ENCODE data around the gene TNS3.

GRCh38 chr7:47402941-47403866, 178.7 kb downstream of the TNS3 start:
- no peak for TF ChIP-seq CTCF (IDR thresholded peaks at IDR 0.05; ENCODE audit: insufficient read depth, low read length)
- no peak for TF ChIP-seq GABPA (IDR thresholded peaks at IDR 0.05; ENCODE audit: low read depth)
- no peak for TF ChIP-seq REST (IDR thresholded peaks at IDR 0.05; ENCODE audit: insufficient replicate concordance, low read depth)
- no peak for TF ChIP-seq POLR2AphosphoS5 (IDR thresholded peaks at IDR 0.05; ENCODE audit: low read depth)

All from HL-60 (cell line).